ENCODE measurements around the gene PRRC2B.
"Not testable (repeated sequence)": the region's sequence is repeated elsewhere in the genome, so short reads cannot be mapped to it uniquely, and the experiment has no call there.

PRRC2B gene

GRCh38 chr9:131393622-131394463, at the start of gene PRRC2B:
TSS of gene PRRC2B (plus strand) at chr9:131394086. CDS start at chr9:131430145, 36,059 bp downstream.
- no peak for DNase-seq (ENCODE audit: low read depth)
- H3K4me3 ChIP-seq (ENCODE audit: low read depth, low read length) = peak within 1 kb of the TSS; percentile 68
- peak; percentile 26 for TF ChIP-seq CTCF (IDR thresholded peaks at IDR 0.05; ENCODE audit: low read depth, low read length, missing control alignments)
- in situ Hi-C loops (cut with HindIII; ENCODE audit: low sequenced_read_pairs) = no loop called here

- in situ Hi-C loops (cut with HindIII; ENCODE audit: low sequenced_read_pairs); DNase-seq (ENCODE audit: low read depth); H3K4me3 ChIP-seq (ENCODE audit: low read depth, low read length): not testable (repeated sequence)
These were observed 48.9 kb upstream of the PRRC2B start for GRCh38 chr9:131344931-131345535.

GRCh38 chr9:131346559-131346958, 47.3 kb upstream of the PRRC2B start:
- in situ Hi-C loops (cut with HindIII; ENCODE audit: low sequenced_read_pairs) = no loop called here
- DNase-seq (ENCODE audit: low read depth) = no peak
- H3K4me3 ChIP-seq (ENCODE audit: low read depth, low read length) = no peak overlapping the region
- TF ChIP-seq CTCF (IDR thresholded peaks at IDR 0.05; ENCODE audit: low read depth, low read length, missing control alignments) = no peak

GRCh38 chr9:131347376-131348020, 46.4 kb upstream of the PRRC2B start:
- DNase-seq (ENCODE audit: low read depth) = no peak
- in situ Hi-C loops (cut with HindIII; ENCODE audit: low sequenced_read_pairs) = no loop called here
- TF ChIP-seq CTCF (IDR thresholded peaks at IDR 0.05; ENCODE audit: low read depth, low read length, missing control alignments) = no peak
- H3K4me3 ChIP-seq (ENCODE audit: low read depth, low read length) = no peak overlapping the region

- in situ Hi-C loops (cut with HindIII; ENCODE audit: low sequenced_read_pairs) = no loop called here
- DNase-seq (ENCODE audit: low read depth) = no peak
- TF ChIP-seq CTCF (IDR thresholded peaks at IDR 0.05; ENCODE audit: low read depth, low read length, missing control alignments) = peak; percentile 5
- H3K4me3 ChIP-seq (ENCODE audit: low read depth, low read length) = no peak overlapping the region
These were observed 45.0 kb upstream of the PRRC2B start for GRCh38 chr9:131348631-131349521.

GRCh38 chr9:131349522-131349880, 44.4 kb upstream of the PRRC2B start:
- no peak overlapping the region for H3K4me3 ChIP-seq (ENCODE audit: low read depth, low read length)
- no peak for TF ChIP-seq CTCF (IDR thresholded peaks at IDR 0.05; ENCODE audit: low read depth, low read length, missing control alignments)
- DNase-seq (ENCODE audit: low read depth) = no peak
- in situ Hi-C loops (cut with HindIII; ENCODE audit: low sequenced_read_pairs) = no loop called here

Data from astrocyte of the cerebellum (primary cell).